Aorta (tissue), 5 donors: ENCODE data around the gene GNAL. TPM values are rescaled to one million over a fixed set of nuclear protein-coding genes. Genes with fewer than 3 reads are reported as not detected.

Experiments used
- ATAC-seq: fragments of 200-7000 bp; cut with Tn5 transposase; one replicate; pipeline ENCODE4 v1.9.1; 2022; ENCODE audit warnings: moderate library complexity; ENCODE audit not compliant: low FRiP score
- DNase-seq, 2 donors: peaks; one replicate each; pipeline ENCODE4 v3.0.0-alpha.2; 2020
- H3K27ac ChIP-seq, 2 donors: one replicate each; pipeline ENCODE4 v1.5.1; 2013; ENCODE audit warnings: low read length in 2 of 2, mild to moderate bottlenecking in 2 of 2, moderate library complexity in 2 of 2, control low read depth in 1 of 2, inconsistent platforms in 1 of 2, low read depth in 1 of 2
- H3K27me3 ChIP-seq, 2 donors: one replicate each; pipeline ENCODE4 v1.6.1; 2013; ENCODE audit warnings: control low read depth in 1 of 2, low read length in 1 of 2, mild to moderate bottlenecking in 1 of 2, moderate library complexity in 1 of 2; ENCODE audit not compliant: insufficient read depth in 2 of 2, control insufficient read depth in 1 of 2
- H3K36me3 ChIP-seq, 2 donors: one replicate each; pipeline ENCODE4 v1.6.1; 2013; ENCODE audit warnings: control low read depth in 1 of 2, low read length in 1 of 2, mild to moderate bottlenecking in 1 of 2; ENCODE audit not compliant: insufficient read depth in 2 of 2, control insufficient read depth in 1 of 2
- H3K4me1 ChIP-seq, 2 donors: one replicate each; pipeline ENCODE4 v1.6.1; 2013; ENCODE audit warnings: low read length in 2 of 2, control low read depth in 1 of 2, mild to moderate bottlenecking in 1 of 2, moderate library complexity in 1 of 2; ENCODE audit not compliant: insufficient read depth in 2 of 2, control insufficient read depth in 1 of 2
- H3K4me3 ChIP-seq, 2 donors: one replicate each; pipeline ENCODE4 v1.5.1; 2013; ENCODE audit warnings: low read length in 2 of 2, control low read depth in 1 of 2, mild to moderate bottlenecking in 1 of 2
- H3K9me3 ChIP-seq: one replicate; pipeline ENCODE4 v1.6.1; 2013; ENCODE audit warnings: mild to moderate bottlenecking, low read length; ENCODE audit not compliant: control insufficient read depth
- WGBS, 2 donors: extraction: QIAGEN DNeasy Blood & Tissue Kit; methylation state at CpG; one replicate each; pipeline ENCODE4 v1.1.7; 2013; 5-methylcytosine and 5-hydroxymethylcytosine counted together
- intact Hi-C, 2 donors: fragments of 100-400 bp; cut with DNase I; formaldehyde crosslinking; loops; one replicate each; pipeline versions ENCODE4 v1.14.2 to v1.15.0; 2022
- polyA plus RNA-seq, 2 donors: library from polyadenylated mRNA; stranded (reverse); fragments of 200-250 nt; gene quantifications; one replicate each; pipeline ENCODE4 v1.2.3, GENCODE V29; 2013
- total RNA-seq, 2 donors: library from RNA; stranded (reverse); fragmentation: NEBNext Ultra II Directional; extraction: Animal tissue kit (Norgen Biotek cat#: 25700); gene quantifications; one replicate each; pipeline ENCODE4 v1.2.1, GENCODE V29; 2021
- donor health status: healthy with polysubstance abuse.
- donor health status: Bipolar disorder and iron deficiency.
- donor health status: DM: no; HTN: no; CAD: no.
- donor health status: DM: no; HTN: no; CAD: no.
- donor health status: DM: yes; HTN: yes; CAD: no.

GNAL gene
- total and polyA plus RNA-seq, 4 donors, result 2.0 to 15.5 (median 7.3) TPM

DNA sequence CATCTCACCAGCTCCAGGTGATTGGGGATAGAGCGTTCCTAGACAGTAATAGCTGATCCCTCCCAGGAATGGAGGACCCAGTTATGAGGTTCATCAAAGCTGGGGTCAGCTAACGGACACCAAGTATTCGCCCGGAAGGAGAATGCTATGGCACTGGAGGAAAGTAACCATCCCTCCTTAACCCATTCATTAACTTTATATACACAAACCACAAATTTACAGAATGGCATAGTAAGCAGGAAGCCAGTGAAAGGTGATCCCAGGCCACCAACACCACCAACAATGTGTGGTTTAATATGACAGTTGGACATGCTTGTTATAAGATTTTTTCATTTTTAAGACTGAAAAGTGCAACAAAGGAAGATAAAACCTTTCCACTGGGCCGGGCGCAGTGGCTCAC is 106.9 kb downstream of the GNAL start:
- Histone ChIP-seq H3K4me1 (no peaks in the 10 kb centered on the region), H3K4me3 (no peak overlapping the region), H3K9me3 (no peaks in the 10 kb centered on the region), H3K27me3 (no peaks in the 10 kb centered on the region), H3K27ac (no peak overlapping the region), H3K36me3 (no peaks in the 10 kb centered on the region)
- intact Hi-C loops, result no loop called here
- DNase-seq (no peak), ATAC-seq (no peak)
- WGBS, 2 donors, result 93% methylated on average over 6 of the region's 6 CpGs

DNA sequence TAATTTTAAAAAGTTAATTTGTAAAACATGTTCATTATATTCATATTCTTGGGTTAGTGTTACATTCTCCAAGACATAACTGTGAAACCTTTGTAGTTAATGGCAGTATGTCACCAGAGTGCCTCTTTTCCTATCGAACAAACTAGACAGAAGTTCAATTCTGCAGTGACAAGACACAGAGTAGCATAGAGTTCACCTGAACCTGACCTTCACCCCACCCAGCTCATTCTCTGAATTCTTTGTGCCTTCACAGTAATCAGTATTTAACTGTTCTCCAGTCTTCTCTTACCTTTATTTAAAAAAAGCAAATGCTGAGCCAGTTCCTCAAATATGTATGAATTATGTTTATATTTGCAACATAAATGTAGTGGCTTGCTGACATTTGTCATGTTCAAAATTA is 109.2 kb downstream of the GNAL start:
- H3K27me3 ChIP-seq, result no peaks in the 10 kb centered on the region
- WGBS, 2 donors, result 41 to 62% methylated on average over 1 of the region's 1 CpG
- H3K4me1 ChIP-seq, result no peaks in the 10 kb centered on the region
- intact Hi-C loops, result no loop called here
- no peaks in the 10 kb centered on the region for H3K36me3 ChIP-seq
- no peak overlapping the region for H3K4me3 ChIP-seq
- no peaks in the 10 kb centered on the region for H3K9me3 ChIP-seq
- DNase-seq (no peak), ATAC-seq (no peak)
- H3K27ac ChIP-seq, result no peak overlapping the region

DNA sequence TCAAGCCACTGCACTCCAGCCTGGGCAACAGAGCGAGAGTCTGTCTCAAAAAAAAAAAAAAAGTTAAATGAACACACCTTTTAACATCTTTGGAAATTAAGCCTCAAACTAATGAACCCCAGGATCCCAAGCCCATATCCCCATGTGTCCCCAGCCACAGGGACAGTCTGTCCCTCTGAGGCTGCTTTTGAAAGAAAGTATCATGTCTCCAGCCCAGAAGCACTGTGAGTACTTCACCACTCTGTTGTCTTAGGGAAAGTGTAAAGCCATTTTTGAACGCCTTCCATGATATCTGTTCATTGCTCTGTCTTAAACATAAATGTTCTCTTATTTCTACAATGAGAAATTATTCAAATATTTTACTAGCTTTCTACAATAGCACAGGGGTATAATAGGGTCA is 110.0 kb downstream of the GNAL start:
- no peak for DNase-seq
- H3K27me3 ChIP-seq, result no peaks in the 10 kb centered on the region
- WGBS, 2 donors, result 79 to 80% methylated on average over 2 of the region's 2 CpGs

DNA sequence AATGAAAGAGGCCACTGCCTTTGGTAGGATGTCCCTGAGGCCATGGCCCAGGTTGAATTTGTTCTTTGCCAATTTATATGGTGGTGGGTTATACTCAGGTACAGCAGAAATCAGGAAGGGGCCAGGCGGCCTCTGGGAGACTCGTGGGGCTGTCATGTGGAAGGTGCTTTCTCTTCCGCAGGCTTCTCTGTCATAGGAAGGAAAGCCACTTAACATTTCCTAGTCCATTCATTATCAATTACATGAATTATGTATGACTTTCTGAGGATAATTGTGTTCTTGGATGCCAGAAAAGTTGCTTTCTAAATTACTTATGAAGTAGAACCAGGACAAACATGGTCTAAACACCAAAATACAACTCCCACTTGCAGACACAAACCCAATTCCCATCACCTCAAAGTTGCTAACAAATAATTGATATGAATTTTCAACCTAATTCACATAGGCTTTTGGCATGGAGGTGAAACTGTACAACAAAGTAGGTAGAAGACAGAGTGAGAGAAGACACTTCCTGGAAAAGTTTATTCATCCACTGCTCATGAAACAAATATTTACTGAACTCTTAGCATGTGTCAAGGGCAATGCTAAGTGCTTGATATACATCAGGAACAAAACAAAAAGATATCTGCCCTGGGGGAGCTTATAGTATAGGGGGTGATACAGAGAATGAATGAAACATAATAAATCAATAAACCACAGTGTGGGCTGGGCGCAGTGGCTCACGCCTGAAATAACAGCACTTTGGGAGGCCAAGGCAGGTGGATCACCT is 111.7 kb downstream of the GNAL start:
- H3K4me3 ChIP-seq, result no peak overlapping the region
- H3K36me3 ChIP-seq, result no peaks in the 10 kb centered on the region
- DNase-seq, result no peak
- no peak for ATAC-seq
- intact Hi-C loops, result no loop called here
- 88 to 92% methylated on average over 5 of the region's 5 CpGs for WGBS, 2 donors
- H3K27me3 ChIP-seq, result no peaks in the 10 kb centered on the region
- no peaks in the 10 kb centered on the region for H3K9me3 ChIP-seq
- no peaks in the 10 kb centered on the region for H3K4me1 ChIP-seq
- no peak overlapping the region for H3K27ac ChIP-seq

More for the DNA sequence above, 110.0 kb downstream of the GNAL start:
- ATAC-seq, result no peak
- Histone ChIP-seq H3K27ac (no peak overlapping the region), H3K36me3 (no peaks in the 10 kb centered on the region), H3K9me3 (no peaks in the 10 kb centered on the region), H3K4me1 (no peaks in the 10 kb centered on the region), H3K4me3 (no peak overlapping the region)
- intact Hi-C loops, result no loop called here

DNA sequence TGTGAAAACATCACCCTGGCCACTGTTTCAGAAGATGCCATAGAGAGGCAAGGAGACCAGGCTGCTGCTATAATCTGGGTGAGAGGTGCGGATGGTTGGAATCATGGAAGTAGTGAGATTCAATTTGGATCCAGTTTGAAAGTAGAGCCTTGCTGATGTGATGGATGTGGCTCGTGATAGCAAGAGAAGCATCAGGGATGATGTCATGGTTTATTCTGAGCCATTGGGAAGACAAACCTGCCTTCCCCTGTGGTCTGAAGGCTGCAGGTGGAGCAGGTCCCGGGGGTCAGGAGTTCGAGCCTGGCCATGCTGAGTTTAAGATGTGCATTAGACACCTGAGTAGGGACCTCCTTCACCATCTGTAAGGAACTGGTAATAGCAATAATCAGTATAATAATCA is 112.5 kb downstream of the GNAL start:
- Histone ChIP-seq H3K4me3 (no peak overlapping the region), H3K27me3 (no peaks in the 10 kb centered on the region), H3K9me3 (no peaks in the 10 kb centered on the region), H3K4me1 (no peaks in the 10 kb centered on the region), H3K36me3 (no peaks in the 10 kb centered on the region), H3K27ac (no peak overlapping the region)
- intact Hi-C loops, result no loop called here
- whole genome bisulfite sequencing, 2 donors, result 86 to 90% methylated on average over 4 of the region's 4 CpGs
- ATAC-seq (no peak), DNase-seq (no peak)

DNA sequence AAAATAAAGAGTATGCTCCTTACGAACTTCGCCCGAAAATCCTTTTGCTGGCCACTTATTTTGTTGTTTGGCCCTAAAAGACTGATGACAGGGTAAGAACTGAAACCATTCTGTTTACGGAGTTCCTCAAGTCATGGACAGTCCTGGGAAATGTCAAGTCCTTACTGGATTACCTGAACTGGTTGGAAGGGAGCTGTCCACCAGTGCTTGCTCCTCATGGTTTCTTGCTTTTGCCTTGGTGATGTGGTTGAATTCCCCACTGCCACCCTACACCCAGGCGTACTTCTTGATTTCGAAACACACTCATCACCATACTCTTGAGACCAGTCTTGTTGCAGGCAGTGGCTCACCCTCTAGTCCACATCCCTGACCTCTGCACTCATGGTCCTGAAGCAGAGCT is 113.1 kb downstream of the GNAL start:
- H3K4me1 ChIP-seq, result no peaks in the 10 kb centered on the region
- no peaks in the 10 kb centered on the region for H3K27me3 ChIP-seq
- 91 to 92% methylated on average over 6 of the region's 6 CpGs for WGBS, 2 donors
- no peak overlapping the region for H3K27ac ChIP-seq
- ATAC-seq, result no peak
- no peaks in the 10 kb centered on the region for H3K9me3 ChIP-seq
- no peak for DNase-seq
- H3K36me3 ChIP-seq, result no peaks in the 10 kb centered on the region
- intact Hi-C loops, result no loop called here
- no peak overlapping the region for H3K4me3 ChIP-seq

DNA sequence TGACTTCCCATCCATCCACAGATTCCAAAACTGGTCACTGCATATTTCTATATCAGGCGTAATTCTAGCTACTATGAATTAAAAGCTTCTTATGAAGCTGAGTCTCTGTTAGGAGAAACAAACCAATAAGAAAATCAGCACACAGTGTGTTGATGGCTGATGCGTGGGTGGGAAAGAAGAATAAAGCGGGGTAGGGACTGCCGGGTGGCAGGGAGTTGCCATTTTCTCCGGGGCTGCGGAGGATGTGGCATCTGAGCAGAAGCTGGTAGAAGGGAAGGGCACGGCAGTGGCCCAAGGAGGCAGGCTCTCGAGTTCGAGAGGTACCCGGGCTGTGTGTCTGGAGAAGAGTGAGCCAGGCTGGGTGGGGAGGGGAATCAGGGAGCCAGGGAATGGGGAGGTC is 113.5 kb downstream of the GNAL start:
- H3K4me3 ChIP-seq, result no peak overlapping the region
- H3K27me3 ChIP-seq, result no peaks in the 10 kb centered on the region
- intact Hi-C loops, result no loop called here
- 84 to 90% methylated on average over 10 of the region's 10 CpGs for WGBS, 2 donors
- H3K4me1 ChIP-seq, result no peaks in the 10 kb centered on the region
- DNase-seq (no peak), ATAC-seq (no peak)
- no peaks in the 10 kb centered on the region for H3K36me3 ChIP-seq
- H3K27ac ChIP-seq, result no peak overlapping the region
- H3K9me3 ChIP-seq, result no peaks in the 10 kb centered on the region

DNA sequence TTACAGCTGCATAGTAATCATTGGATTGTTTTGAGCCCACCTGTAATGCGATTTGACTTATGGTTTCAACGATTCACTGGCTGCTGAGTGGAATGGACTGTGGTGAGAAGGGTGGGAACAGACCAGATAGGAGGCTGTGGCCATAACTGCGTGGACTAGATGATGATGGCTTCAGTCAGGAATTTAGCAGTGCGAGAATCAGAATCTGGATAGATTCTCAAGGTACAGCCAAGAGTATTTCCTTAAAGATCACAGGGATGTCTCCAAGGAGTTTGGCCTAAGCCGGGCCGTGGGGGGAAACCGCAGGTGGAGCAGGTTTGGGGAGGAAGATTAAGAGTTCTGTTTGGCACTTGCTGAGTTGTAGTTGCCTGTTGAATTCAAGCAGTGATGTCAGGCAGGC is 118.2 kb downstream of the GNAL start:
- no peak for ATAC-seq
- no peak overlapping the region for H3K27ac ChIP-seq
- WGBS, 2 donors, result 91 to 92% methylated on average over 7 of the region's 7 CpGs
- intact Hi-C loops, result no loop called here
- no peaks in the 10 kb centered on the region for H3K4me1 ChIP-seq
- no peaks in the 10 kb centered on the region for H3K27me3 ChIP-seq
- H3K4me3 ChIP-seq, result no peak overlapping the region
- no peaks in the 10 kb centered on the region for H3K9me3 ChIP-seq
- no peaks in the 10 kb centered on the region for H3K36me3 ChIP-seq
- no peak for DNase-seq

DNA sequence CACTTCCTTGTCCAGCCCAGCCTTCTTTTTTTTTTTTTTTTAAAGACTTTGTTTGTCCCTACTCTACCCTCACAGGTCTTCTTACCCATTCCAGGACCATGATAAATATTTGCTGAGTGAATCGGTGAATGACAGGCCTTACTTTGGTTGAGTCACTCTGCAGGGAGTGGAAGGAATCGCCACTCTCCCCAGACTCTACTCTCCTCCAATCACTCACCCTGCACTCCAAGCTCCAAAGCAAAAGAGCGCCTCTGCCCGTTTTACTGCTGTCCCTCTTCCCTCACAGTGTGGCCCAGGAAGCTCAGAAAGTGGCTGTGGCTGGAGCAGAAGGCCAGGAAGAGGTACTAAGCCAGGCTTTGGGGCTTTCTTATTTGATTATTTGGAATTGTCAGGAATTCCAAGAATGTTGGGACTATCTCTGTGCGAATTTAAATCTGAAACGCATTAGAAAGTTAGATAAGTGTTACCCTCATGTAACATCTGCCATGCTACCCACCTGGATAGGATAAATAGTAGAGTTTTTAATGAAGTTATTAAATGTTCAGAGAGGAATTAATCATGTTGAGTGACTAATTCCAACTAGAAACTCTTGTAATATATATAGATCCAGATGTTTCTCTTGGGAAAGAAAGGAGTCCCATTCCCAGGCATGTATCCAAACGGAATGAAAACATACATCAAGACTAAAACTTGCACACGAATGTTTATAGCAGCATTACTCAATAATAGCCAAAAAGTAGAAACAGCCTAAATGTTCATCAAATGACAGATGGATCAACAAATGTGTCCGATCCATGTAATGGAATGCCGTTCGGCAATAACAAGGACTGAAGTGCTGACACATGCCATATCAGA is 119.2 kb downstream of the GNAL start:
- Histone ChIP-seq H3K36me3 (no peaks in the 10 kb centered on the region), H3K4me3 (no peak overlapping the region), H3K4me1 (no peaks in the 10 kb centered on the region), H3K27ac (no peak overlapping the region), H3K9me3 (no peaks in the 10 kb centered on the region), H3K27me3 (no peaks in the 10 kb centered on the region)
- intact Hi-C loops, result no loop called here
- DNase-seq (no peak), ATAC-seq (no peak)
- WGBS, 2 donors, result 28 to 39% methylated on average over 11 of the region's 11 CpGs
